GM04503 (cell line): ENCODE measurements around the gene HNRNPA0.

ENCODE experiments used
- DNase-seq: peaks from one replicate; pipeline ENCODE4 v3.0.0-alpha.2; 2012; ENCODE audit warnings: low read depth

HNRNPA0 gene

DNA sequence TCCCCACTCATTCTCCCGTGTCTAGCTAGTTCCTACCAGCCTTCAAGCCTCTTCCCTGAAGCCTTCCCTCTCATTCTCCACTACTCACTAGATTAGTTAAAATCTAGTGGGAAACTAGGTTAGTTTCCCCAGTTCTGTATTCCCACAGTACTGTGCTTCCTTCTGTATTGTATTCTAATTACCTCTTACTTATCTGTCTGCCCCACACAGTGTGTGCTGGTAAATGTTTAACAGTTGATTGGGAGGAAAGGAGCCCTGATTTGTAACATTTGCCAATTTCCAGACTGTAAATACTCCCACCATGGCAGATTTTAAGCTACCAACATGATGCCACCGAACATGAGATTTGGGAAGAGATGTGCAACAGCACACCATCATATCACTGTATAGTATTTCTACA lies 26.5 kb downstream of the HNRNPA0 start:
- no peak for DNase-seq

DNA sequence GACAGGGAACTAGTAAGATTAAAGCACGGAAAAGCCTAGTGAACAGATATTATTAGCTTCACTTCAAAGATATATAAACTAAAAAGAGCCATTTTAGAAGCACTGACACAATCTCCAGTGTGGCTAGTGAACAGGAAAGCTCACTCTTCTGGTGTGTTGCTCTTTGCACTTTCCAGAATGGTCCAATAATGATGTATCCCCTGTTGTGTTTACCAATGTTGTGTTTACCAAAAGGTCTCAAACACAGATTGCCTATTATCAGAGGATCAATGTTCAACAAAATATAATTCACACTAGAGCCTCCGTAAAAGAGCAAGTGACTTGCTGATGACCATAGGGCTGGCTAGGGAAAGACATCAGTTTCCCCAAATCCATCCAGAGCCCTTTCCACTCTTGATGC lies 29.9 kb downstream of the HNRNPA0 start:
- DNase-seq, result no peak

DNA sequence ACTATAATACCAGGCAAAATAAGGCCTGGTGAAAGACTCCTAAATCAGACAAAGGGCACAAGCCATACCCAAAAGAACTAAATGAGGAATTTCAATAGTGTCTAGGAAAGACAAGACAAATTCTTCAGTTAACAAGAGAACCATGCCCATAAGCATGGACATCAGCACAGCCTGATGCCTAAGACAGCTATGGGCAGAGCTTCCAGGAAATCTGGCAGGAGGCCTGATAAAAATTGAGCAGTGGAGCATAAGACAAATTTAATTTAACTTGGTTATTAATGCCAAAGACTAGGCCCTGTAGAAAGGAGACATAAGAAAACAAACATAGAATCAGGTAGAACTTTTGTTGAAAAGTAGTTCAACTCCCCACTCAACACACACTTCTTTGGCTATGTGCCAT lies 35.6 kb downstream of the HNRNPA0 start:
- DNase-seq, result no peak

DNA sequence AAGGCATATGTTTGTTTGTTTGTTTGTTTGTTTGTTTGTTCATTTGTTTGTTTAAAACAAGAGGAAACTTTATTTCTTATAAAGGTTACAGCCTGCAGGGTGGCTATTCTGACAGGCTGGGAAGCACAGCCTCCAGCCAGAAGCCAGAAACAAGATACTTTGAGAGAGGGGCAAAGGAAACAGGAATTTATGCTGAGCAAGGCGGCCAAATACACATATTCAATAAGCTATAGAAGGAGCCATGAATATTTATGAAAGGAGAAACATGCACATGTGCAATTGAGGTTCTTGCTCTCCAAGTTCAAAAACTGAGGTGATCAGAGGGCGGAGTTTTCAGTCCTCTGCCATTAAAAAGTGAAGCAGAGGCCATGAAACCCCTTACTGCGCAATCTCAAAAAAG lies 37.8 kb downstream of the HNRNPA0 start:
- no peak for DNase-seq

DNA sequence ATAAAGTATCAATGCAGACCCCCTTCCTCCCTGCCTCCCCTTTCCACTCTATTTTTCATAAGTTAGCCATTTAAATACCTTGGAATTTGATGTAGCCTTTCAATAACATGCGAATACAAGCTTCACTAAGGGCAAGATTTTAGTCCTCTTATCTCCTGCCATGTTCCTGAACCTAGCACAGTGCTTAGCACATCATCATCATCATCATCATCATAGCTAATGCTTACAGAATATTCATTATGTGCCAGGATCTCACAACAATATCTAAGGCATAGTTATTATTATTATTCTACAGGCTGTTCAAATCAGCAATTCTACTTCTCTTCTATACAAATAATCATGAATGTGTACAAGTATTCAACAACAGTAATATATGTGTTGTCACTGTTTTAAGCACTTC lies 38.7 kb downstream of the HNRNPA0 start:
- DNase-seq, result no peak

DNA sequence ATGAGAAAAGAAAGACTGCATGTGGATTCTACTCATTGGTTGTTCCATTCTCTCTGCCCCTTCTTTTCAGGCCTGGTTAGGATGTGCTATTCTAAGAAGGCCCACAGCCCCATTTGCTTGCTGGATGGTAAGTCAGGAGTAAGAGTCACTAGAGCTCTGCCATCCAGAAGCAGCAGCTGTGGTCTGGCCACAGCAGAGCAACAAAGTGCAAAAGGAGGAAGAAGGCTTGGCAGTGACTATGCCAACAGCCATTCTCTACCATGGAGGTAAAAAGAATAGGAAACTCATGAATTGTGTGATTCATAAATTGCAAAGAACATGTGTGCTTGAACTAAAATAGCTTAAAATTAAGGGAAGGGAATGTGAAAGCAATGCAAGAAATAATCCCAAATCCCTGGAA lies 39.2 kb downstream of the HNRNPA0 start:
- no peak for DNase-seq

DNA sequence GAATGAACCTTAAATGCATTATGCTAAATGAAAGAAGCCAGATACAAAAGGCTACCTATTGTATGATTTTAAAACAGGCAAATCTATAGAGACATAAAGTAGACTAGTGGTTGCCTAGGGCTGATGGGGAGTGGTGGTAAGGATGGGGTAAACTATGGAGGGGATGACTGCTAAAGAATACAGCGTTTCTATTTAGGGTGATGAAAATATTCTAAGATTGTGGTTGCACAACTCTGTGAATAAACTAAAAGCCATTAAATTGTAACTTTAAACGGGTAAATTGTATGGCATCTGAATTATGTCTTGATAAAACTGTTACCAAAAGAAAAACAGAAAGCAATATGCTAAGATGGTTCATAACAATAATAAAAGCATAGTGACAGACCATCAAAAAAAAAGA lies 39.7 kb downstream of the HNRNPA0 start:
- DNase-seq, result no peak

DNA sequence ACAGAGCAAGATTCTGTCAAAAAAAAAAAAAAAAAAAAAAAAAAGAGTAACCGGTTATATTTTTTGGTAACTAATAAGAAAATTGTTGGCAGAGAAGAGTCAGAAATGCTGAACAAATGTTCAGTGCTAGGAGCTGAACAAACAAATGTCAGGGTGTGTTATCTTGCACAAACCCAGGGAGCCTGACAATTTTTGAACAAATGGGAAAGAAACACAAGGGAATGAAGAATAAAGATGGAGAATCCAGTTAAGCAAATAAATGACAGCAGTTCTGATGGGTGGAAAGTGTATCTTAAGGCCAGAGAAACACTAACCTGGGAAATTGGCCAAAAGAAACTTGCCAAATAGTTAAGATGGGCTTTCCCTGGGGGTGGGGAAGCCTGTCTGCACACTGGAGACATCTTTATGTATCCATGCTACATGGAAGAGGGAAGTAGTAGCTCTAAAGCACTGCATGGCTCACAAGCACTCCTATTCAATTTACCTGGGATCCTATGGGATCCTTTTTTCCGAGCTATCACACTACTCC lies 42.0 kb downstream of the HNRNPA0 start:
- no peak for DNase-seq

DNA sequence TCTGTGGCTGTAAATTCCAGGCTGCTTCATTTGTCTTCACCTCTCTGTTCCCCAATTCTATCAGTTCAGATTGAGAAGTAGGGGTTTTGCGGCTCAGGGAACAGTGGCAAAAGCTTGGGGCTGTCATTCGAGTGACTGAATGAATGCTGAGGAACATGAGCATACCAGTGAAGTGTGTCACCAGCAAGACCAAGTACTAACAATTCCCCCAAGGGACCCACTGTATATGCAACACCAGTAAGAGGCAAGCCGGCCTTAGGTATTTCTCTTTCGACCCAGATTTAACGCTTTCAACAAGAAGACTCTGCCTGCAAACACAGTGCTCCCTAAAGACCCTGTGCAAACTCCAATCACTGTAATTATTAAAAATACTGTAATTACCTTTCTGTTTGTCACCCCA lies 44.1 kb downstream of the HNRNPA0 start:
- DNase-seq, result no peak

DNA sequence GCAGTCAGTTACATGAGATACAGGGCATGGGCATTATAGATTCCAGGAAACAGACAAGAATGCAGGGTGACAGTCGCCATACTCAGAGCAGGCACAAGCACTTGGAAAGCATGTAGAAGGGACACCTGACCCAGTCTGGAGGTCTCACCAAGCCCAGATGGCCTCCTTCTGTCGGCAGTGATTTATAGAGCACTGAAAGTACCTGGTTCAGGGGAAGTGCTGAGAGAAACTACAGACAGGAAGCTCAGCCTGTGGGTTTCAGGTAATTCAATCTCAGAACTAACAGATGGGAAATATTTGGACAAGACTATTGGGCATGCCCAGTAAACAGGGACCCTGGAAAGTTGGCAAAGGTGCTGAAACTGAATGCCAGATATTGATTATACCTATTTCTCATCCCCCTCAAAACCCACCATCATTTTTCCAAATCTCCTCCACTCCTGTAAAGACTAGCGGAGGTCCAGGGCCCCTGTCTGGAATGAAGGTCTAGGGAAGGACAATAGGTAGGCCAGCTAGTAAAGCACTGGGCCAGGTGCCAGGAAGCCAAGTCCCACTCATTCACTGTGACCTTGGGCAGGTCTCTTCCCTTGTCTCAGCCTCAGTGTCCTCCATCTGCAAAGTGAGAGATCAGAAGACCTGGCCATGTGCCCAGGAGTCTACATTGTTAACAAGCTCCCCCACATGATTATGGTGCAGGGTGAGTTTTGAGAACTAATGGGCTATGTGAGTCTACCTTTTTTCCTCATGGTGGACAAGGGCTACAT lies 45.2 kb downstream of the HNRNPA0 start:
- DNase-seq, result no peak

DNA sequence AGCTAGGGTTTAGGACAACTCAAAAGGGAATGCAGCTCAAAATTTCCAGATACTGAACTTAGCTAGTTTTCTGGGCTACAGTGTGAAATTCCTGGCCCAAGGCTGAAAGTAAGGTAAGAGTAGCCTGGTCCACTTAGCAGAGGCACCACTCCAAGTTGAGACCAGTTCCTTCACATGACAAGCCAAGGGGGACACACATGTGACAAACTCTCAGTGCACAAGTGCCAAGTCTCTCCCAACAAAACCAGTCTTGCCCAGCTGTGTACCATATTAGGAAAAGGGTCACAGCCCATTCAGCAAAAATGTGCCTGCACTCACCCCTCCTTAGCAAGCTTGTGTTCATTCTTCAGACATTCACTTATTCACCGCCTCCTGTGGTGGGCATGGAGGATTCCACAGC lies 46.1 kb downstream of the HNRNPA0 start:
- DNase-seq, result no peak

DNA sequence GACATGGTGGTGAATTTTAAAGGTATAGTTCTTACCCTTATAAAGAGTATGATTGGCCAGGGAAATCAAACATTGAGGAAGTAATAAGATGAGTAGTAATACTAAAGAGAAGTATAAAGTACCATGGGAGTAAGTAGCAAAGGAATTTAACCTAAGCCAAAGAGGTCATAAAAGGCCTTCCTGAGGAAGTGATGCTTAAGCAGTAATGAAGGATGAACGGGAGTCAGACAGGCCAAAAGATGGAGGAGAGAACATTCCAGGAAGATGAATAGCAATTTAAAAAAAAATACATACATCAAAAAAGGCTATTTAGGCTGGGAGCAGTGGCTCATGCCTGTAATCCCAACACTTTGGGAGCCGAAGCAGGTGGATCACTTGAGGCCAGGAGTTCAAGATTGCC lies 47.3 kb downstream of the HNRNPA0 start:
- DNase-seq, result no peak

DNA sequence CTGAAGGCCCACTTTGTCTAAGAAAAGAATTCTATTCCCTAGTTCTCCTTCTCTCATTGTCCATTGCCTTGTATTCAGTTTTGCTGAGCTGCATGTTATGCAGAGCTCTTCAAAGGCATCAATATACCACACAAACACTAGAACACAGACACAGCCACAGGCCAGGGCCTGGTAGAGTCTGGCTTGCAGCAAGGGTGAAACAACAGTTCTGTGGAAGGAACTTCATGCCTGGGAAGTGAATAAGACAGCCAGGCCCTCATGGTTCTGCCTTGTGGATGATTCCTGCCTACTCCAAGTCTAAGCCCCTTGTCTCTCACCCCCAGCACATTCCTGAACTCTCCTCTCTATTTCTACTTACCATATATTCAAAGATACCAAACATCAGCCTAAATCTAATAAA lies 49.1 kb downstream of the HNRNPA0 start:
- no peak for DNase-seq

DNA sequence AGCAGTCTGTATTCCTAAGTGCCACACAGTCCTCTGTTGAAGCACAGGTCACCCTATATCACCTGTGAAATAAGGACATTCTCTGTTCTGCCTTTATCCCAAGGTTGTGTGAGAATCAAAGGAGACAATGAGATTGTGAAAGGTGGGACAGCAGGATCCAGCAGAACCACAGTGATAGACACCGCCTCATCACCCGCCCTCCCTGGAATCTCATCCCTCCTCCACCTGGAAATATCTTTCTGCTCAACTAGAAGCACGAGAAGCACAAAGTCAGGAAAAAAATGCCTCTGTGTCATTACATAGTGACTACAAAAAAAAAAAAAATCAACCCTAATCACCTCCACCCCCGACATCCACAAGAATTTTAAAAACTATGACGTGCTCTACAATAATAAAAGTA lies 50.6 kb downstream of the HNRNPA0 start:
- DNase-seq, result no peak

DNA sequence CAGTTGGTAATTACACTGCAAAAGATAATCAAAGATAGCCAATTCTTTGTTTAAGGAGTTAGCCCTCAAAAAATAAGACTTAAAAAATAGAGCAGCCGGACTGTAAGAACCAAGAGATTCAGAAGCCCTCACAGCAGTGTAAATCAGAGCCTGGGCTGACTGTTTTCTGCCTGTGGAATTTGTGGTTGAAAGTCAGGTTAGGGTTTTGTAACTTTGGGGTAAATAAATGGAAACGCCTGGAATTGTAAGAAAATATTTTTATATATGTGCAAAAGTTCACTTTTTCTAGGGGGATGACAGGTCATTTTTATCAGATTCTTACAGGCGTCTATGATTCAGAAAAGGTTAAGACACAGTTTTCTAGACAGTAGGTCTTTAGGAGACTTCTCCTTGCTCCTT lies 53.9 kb downstream of the HNRNPA0 start:
- DNase-seq, result no peak

DNA sequence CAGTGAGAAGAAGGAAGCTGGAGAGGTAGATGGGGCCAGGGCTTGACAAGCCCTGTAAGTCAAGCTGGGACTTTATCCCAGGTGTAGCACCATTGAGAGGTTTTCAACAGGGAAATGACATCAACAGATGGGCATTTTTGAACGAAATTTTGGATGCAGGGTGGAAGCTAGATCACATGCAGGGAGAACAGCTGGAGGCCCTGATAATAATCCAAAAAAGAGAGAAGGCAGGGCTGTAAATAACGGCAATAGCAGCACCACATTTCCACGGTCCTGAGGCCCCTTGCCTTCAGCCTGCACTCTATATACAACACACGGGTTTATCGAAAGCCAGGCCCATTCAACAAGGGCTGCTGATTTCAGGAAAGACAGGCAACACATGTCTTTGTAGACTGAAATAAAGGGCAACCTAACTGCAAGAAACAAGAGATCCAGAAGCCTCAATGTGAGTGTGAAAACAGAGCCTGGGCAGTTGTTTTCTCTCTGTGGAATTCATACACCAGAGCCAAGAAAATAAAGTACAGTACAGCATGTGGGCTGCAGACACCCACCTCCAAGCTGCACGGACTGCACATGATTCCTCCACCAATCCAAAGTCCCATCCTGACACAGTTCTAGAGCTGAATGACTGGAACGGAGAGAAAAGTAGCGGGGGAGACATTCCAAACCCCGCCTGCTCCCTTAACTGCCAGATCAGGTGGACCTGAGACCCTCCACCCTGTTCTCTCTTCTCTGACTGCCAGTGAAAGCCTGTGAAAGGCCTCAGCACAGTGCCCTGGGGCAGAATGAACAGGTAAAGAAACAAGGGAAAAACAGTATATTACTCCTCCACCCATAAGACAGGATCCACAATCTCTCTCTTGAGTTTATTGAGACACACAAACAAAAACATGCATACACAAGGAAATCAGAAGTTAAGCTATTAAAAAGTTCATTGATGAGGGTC lies 54.6 kb downstream of the HNRNPA0 start:
- DNase-seq, result no peak

DNA sequence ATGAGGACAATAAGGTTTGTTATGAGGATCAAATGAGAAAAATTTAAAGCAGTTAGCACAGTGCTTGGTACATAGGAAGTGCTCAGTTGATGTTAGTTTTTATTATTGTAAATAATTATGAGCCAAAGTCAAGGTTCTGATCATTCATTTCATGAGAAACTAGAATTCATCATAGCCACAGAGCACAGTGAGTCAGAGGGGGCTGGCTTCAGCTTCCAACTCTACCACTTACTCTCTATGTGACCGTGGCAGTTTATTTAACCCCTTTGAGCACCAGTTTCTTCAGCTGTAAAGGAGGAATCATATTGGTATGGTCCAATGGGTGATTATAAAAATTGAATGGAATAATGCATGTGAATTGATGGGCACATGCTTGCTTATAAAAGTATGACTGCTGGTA lies 57.7 kb downstream of the HNRNPA0 start:
- DNase-seq, result no peak

DNA sequence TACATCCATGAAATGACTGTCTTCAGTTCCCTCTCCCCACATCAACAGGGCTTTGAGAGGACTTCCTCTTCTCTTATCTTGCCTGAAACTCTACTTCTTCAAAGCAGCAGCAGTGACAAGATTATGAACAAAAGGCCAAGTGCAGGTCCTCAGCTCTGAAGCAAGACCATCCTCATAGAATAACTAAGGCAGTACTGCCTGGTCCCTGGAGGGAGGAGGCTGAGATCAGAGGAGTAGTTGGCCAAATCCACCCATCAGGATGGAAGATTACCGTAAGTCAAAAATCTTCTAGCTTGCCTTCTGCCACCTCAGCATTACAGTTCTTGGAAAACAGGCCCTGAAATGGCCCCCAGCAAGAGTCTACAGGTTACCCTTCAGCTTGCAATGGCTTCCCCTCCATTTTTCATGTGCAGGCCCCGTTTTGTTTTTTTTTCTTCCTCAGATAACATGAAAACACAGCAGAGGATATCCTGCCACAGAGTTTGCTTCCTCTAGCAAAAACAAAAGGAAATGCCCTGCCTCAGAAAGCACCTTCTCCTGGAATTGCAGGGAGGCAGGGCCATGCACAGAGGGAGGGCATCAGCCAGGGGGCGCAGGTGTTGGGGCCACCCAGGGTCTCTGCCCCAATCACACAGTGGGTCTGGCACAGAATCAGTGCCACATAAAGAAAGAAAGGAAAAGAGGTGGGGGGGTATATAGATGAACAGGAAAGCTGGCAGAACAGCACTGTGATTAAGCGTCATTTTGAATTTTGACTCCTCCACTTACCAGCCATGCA lies 58.3 kb downstream of the HNRNPA0 start:
- no peak for DNase-seq
